Right ventricle myocardium inferior (tissue), 1 donor: Measurements from ENCODE around the gene SLC22A3. TPM values are rescaled to one million over a fixed set of nuclear protein-coding genes. Genes with fewer than 3 reads are reported as not detected.
"Not testable (repeated sequence)": the region's sequence is repeated elsewhere in the genome, so short reads cannot be mapped to it uniquely, and the experiment has no call there.

Source experiments
- ATAC-seq: fragments of 200-7000 bp; cut with Tn5 transposase; one replicate; pipeline ENCODE4 v1.9.1; 2020; ENCODE audit warnings: mild to moderate bottlenecking, moderate library complexity
- DNase-seq: peaks from one replicate; pipeline ENCODE4 v3.0.0; 2021; ENCODE audit errors: missing footprints
- intact Hi-C: fragments of 100-400 bp; cut with DNase I; formaldehyde crosslinking; loops from one replicate; pipeline ENCODE4 v1.11.0; 2022
- total RNA-seq: library from RNA; stranded (reverse); fragmentation: NEBNext Ultra II Directional; extraction: Animal tissue kit (Norgen Biotek cat#: 25700); gene quantifications from one replicate; pipeline ENCODE4 v1.2.1, GENCODE V29; 2021
- donor health status: DM: no; HTN: yes; CAD: no; lungs with severe emphysema.

The SLC22A3 gene
- total RNA-seq, 1 donor from 2014 or later = 1.8 TPM

DNA sequence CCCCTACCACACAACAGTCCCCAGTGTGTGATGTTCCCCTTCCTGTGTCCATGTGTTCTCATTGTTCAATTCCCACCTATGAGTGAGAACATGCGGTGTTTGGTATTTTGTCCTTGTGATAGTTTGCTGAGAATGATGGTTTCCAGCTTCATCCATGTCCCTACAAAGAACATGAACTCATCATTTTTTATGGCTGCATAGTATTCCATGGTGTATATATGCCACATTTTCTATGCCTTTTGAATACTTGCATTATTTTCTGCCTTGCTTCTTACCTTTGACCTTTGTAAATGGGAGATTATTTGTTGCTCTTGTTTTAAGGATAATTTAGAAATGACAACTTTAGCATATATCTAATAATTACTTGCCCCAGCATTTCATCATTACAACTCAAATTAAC is 45.3 kb downstream of the SLC22A3 start:
- ATAC-seq, intact Hi-C loops, DNase-seq: not testable (repeated sequence)

DNA sequence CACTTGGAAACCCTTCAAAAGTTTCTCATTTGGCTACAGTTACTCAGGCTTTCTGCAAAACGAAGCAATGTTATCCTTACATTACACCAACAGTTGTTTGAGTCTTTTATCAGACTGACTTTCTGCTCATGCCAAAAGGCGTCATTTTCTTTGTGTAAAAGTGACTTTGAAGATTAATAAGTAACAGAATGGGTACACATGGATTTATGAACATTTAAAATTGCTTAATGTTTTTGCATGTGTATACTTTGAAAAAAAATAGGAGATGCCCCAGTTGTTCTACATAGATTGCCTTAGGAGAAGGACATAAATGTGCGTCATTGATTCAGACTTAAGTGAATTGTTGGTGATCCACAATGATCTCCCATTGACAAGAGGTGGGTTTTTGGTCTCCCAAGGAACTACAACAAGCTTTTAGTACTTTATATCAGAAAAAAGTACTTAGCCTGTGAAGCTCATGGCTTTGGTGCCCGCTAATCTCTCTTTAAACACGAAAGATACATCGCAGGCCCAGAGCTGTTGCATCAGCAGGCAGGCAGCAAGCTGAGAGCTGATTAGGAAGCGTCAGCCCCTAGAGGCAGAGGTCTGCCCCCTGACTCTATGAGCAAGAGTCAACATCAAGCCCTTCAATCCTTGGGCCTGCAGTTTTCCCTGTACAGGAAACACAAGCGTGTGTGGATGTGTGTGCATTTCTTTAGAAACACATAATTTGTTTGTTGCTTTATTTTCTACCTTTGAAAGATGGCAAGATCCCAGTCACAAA is 45.9 kb downstream of the SLC22A3 start:
- ATAC-seq (no peak), DNase-seq (no peak)
- intact Hi-C loops = no loop called here

DNA sequence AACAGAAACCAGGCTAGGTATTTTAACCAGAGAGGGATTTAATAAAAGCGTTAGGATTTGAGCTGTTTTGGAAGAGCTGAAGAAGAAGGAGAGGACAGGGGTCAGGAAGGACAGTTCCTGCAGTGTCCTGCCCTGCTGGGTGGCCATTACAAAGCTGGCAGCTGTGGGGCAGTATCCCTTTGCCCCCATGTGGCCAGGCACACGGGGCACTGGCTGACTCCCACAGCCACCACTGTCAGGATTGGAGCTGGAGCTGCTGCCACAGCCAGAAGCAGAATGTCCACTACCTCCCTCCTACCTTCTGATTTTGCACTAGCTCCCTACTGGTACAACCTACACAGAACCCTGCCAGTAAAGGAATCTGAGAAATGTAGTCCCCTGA is 46.5 kb downstream of the SLC22A3 start:
- ATAC-seq (no peak), DNase-seq (no peak)
- intact Hi-C loops = no loop called here

DNA sequence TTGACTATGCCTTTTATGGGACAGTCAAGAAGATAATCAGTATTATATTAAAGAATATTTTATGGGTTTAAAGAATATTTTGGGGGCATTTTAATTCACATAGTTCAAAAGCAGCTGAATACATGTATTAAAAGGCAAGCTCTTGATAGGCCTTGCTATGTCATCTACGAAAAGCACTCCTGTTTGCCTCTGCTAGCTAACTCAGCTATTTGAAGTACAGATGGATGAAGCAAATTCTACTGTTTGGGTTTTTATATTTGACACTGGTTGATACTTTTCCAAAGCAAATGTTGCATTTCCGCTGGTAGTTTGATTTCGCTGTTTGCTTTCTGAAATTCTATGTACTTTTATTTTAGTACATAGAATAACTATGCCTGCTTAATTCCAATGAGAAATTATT is 47.0 kb downstream of the SLC22A3 start:
- ATAC-seq = no peak
- intact Hi-C loops = no loop called here
- DNase-seq = no peak

DNA sequence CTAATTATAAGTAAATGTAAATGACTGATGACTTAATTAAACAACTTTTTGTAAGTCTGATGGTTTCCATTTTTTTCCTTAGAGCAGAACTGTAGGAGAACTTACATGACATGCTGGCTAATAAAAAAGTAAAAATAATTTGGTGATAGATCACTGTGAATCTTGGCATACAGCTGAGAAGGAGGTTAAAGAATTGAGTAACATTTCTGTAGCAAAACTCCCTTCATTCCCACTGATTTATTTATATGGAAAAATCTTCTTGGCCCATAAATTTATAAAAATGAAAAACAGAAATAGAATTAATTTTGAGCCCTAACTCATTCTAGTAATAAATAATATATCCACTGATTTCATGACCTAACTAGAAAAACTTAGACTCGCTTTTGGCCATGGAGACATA is 48.1 kb downstream of the SLC22A3 start:
- DNase-seq = no peak
- intact Hi-C loops = no loop called here
- ATAC-seq = no peak

DNA sequence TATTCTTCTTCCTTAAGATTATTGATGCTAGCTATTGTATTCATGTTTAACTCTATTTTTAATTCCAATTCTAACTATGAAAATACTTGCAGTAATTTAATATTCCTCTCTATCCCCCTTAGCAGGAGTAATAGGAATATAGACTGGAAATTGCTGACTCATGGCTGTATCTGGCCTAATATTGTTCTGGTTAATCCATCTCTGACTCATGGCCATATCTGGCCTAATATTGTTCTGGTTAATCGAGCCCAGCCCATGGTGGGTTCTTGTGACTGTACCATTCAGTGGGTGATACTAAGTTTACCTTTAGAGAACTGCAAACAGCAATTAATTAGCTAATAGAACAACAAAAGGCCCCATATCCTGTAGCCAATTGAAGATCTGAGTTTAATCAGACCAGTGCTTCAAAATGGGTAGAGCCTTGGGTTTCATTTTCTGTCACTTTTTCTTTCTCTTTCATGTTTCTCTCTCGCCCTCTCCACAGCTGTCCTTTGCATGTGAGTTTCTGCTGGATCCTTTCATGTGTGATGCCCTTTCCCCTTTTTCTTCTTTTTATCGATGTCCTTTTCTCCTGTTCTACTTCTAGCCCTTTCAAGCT is 50.6 kb downstream of the SLC22A3 start:
- ATAC-seq (no peak), DNase-seq (no peak)
- intact Hi-C loops = no loop called here

DNA sequence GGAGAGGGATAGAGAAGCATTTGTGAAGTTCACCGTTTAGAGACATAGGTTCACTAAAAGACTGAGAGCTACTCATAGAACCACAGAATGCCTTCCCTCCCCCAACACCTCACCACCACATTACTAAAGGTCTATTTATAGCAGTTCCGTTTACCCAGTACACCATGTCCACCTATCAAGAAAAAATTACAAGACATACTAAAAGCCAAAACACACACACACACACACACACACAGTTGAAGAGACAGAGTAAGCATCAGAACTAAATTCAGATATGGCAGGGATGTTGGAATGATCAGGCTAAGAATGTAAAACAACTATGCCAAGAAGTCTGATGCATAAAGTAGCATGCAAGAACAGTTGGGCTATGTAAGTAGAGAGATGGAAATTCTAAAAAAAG is 52.3 kb downstream of the SLC22A3 start:
- ATAC-seq = no peak
- no peak for DNase-seq
- intact Hi-C loops = no loop called here

DNA sequence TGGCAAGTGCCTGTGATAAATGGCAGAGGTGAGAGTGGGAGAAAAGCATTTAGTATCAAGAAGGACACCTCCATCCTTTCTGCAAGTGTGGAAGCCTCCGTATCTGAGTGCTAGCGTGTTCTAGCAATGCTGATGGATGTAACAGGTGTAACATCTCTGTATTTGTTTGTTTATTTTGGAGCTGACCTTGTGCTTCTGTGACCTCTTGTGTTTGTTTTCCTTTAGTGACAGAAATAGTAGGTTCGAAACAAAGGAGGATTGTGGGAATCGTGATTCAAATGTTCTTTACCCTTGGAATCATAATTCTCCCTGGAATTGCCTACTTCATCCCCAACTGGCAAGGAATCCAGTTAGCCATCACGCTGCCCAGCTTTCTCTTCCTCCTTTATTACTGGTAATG is 60.4 kb downstream of the SLC22A3 start:
- intact Hi-C loops = no loop called here
- no peak for ATAC-seq
- no peak for DNase-seq

DNA sequence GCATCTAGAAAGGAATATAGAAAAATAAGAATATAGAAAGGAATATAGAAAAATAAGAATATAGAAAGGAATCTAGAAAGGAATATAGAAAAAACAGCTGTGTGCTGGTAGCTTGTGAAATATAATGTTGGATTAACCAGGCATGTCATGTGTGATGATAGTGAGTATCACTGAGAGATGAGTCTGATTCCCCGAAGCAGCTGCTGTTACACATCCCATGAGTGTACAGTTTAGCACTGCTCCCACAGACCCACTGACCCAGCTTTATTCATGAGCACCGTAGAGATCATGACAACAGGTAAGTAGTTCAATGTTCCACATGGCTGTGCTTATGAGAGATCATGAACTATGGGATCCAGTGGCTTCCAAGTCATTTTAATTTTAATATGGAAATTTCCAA is 64.8 kb downstream of the SLC22A3 start:
- ATAC-seq = no peak
- intact Hi-C loops = no loop called here

DNA sequence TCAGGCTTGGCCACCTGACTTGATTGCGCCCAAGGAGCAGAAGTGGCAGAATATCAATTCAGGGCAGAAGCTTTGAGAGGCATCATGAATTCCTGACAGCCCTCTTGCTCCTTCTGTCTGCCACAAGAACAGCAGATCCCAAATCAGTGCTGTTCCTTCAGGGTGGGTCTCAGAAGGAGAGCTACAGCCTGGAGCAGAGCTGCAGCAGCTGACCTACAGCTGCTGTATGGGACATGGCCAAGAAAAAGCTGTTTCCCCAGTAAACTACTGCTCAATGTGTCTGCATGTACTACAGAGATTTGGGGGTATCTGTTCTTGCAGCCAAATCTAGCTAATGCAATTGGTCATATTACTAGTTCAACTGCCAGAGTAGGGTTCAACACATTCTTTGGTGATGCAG is 69.0 kb downstream of the SLC22A3 start:
- intact Hi-C loops = loop anchor here (5.0 kb wide), 1 partner anchor 60 kb away; no protein-coding TSS in a partner anchor
- no peak for DNase-seq
- ATAC-seq = peak; percentile 73

More for the DNA sequence above, 64.8 kb downstream of the SLC22A3 start:
- no peak for DNase-seq

DNA sequence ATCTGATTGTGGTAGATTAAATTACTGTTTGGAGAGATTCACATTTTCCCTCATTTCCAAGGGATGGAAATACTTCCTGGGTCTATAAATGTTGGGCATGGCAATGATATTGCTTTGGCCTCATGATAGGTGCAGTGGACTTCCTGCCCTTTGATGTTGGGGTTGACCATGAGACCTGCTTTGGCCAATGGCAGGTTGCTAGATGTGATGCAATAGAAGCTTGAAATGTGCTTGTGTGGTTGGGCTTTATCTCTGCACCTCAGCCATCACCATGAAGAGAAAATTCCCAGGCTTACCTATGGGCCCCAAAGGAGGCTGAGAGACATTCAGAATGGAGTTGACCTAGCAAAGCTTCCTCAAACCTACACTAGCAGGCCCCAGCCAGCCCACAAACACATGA is 69.4 kb downstream of the SLC22A3 start:
- ATAC-seq (no peak), DNase-seq (no peak)
- intact Hi-C loops = loop anchor here (5.0 kb wide), 1 partner anchor 60 kb away; no protein-coding TSS in a partner anchor

DNA sequence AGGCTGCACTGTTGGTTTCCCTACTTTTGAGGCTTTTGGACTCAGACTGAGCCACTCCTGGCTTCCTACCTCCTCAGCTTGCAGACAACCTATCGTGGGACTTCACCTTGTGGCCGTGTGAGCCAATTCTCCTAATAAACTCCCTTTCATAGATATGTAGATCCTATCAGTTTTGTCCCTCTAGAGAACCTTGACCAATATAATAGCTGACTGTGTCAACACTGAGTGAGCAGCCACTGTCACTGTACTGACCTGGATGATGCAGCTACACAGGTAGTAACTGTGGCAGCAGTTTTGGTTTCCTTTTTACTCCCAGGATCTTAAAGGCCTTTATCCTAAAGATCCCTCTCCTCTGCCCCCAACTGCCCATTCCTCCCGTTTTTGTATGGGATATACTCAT is 70.2 kb downstream of the SLC22A3 start:
- no peak for DNase-seq
- ATAC-seq = no peak
- intact Hi-C loops = loop anchor here (5.0 kb wide), 1 partner anchor 61 kb away; no protein-coding TSS in a partner anchor

DNA sequence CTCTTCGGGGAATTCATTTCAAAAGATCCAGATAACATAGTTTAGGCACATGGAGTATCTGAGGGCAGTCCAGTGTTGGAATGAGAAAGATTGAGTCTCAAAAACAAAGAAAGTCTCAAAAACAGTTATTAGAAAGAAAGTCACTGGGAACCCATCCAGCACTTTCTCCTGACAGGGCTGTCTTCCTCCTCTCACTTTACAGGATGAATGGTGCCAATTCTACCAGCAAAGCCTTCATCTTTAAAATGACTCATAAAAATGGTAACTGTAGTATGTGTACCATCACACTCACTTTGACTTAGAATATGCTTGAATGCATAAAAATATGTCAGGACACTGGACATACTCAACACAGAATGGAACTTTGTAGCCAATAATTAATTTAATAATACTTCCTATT is 71.3 kb downstream of the SLC22A3 start:
- intact Hi-C loops = loop anchor here (5.0 kb wide), 1 partner anchor 62 kb away; no protein-coding TSS in a partner anchor
- no peak for DNase-seq
- no peak for ATAC-seq

DNA sequence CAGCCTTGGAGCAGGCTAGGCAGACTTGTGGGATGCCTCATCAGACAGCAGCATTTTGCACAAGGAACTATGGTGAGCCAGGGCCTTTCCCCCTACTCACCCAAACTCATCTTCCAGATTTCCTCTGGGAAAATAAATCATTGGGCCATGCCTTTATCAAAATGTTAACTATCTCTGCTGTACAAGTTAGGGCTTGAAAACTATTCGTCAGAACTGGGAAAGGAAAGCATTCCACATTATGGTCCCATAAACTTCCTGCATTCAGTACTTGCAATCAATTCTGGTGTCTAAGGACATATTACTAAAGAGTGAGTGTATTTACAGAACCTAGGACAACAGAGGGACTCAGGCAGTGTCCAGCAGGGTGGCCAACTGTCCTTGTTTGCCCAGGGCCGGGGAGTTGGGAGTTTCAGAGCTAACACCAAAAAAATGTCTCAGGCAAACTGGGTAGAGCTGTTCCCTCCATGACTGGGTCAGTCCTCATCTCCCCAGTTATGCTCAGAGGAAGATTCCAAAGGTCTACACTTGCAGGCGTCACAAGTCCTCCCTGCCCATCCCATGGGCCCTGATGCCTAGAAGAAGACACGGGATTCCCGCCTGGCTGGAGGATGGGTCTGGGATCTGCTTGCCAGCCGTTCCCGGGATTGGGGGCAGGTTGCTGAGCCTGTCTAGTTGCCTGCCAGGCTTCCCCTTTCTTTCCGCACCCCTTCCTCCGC is 72.2 kb downstream of the SLC22A3 start:
- DNase-seq (no peak), ATAC-seq (no peak)
- intact Hi-C loops = no loop called here

DNA sequence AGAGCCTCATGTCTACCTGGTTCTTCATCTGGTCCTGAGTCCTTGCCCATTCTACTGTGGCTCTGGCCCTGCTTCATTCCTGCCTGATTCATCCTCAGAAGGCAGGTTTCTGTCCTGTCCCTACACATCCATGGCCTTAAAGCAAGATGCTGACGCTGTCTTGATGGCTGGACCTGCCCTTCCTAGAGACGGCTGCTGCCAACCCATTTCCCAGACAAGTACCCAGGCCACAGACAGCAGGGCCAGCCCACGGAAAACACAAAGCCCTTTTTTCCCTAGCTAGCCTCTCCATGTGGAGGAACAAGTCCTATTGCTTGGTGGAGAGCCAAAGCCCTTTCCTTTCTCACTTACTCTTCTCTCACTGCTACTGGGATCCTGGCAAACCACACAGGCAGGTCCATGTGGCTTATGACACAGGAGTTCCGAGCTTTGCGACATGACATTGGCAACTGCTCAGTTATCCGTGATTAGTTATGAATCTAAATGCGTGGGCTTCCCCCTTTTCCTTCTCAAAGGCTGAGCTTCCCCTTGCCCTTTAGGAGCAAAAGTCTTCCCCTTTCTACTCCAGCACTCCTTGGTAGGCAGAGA is 72.9 kb downstream of the SLC22A3 start:
- DNase-seq (no peak), ATAC-seq (peak; percentile 55)
- intact Hi-C loops = no loop called here

DNA sequence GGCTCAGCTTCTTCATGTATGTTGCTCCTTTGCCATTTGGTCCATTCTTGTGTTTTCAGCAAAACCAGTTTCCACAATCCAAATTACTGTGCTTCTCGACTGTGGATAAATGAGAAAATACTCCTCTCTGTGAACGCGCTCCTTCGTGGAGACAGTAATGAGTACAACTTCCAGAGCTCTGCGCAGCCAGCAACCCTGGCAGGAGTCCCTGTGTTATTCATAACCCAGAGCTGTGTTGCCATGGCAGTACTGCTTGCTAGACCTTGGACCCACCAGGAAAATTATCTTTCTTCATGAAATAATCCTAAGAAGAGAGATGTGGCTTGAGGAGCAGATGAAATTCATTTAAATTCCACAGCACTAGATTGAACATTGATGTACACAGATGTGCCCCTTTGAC is 73.7 kb downstream of the SLC22A3 start:
- ATAC-seq (peak; percentile 88), DNase-seq (peak; percentile 70)
- intact Hi-C loops = no loop called here

DNA sequence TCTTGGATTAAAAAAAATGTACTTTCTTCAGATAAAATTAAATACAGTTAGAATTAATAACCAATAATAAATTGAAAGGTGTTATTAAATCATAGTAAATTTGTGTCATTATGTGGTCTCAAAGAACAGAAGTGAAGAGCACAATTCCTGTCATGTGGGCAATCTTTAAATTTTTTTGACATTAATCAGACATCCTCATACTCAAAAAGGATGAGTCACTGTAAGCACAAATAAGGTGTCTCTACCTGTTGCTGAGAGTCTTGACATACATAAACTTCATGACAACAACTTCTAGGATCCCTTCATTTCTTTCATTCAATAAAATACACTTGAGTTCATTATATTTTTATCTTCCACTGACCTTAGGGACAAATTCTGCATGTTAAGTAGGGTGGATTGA is 76.1 kb downstream of the SLC22A3 start:
- intact Hi-C loops = no loop called here
- no peak for DNase-seq

DNA sequence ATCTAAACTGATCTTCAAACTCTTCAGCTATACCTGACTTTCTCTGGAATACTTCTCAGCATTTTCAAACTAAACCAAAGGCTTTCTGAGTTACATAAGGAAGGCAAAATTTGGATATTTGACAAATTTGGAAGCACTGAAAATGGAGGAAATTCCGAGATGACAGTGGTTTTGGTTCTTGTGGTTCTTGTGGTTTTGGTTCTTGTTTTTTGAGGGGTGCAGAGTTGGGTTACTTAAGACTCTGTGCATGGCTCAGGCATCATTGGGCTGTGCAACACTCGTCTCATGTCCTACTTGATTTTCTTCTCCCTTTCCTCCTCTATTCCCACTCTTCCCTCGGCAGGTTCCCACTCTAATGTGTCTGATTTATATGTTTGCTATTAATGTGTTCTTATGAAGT is 78.0 kb downstream of the SLC22A3 start:
- ATAC-seq (no peak), DNase-seq (no peak)
- intact Hi-C loops = no loop called here

More for the DNA sequence above, 76.1 kb downstream of the SLC22A3 start:
- no peak for ATAC-seq

DNA sequence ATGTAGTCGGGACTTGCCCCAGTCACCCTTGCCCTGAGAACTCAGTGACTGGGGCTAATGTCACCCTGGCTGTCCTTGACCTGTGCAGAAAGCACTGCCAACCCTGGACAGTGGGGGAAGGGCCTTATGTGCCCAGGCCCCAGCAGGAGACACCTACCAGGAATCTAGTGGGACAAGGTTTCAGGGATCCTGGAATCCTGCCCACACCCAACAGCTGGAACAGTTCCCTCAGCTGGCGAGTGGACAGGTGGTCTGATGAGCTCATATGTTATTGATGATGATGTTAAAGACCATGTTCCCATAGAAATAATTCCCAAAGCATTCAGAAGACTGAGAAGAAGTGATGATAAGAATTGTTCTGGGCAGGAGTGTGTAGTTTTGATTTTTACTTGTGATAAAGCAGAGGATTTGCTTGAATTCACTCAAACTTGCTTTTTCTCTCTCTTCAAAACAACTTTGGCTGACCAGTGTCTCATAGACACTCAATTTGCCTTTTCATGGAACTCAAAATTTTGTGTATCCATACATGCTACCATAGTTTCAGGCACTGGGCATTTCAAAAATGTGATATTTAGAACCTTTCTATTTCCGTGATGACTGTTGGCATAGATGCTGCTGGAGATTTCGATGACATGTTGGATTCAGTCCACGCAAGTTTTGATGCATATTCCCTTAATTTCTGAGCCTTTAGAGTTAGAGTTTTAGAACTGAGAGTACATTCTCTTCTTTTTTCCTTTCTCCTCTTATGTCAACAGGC is 79.3 kb downstream of the SLC22A3 start:
- DNase-seq (no peak), ATAC-seq (no peak)
- intact Hi-C loops = no loop called here
